Right cardiac atrium (tissue), 5 donors: Measurements from ENCODE around the gene CDKAL1. TPM values are rescaled to one million over a fixed set of nuclear protein-coding genes. Genes with fewer than 3 reads are reported as not detected.

Source experiments
- ATAC-seq, 2 donors: fragments of 200-7000 bp; cut with Tn5 transposase; one replicate each; pipeline versions ENCODE4 v1.8.0 to v1.9.1; 2020; ENCODE audit warnings: moderate library complexity in 2 of 2, mild to moderate bottlenecking in 1 of 2
- DNase-seq, 3 donors: peaks; one replicate each; pipeline ENCODE4 v3.0.0-alpha.2; 2020
- H3K27ac ChIP-seq: one replicate; pipeline ENCODE4 v1.5.1; 2013; ENCODE audit warnings: mild to moderate bottlenecking, low read length, control low read depth, moderate library complexity
- H3K27me3 ChIP-seq: one replicate; pipeline ENCODE4 v1.6.1; 2013; ENCODE audit not compliant: control insufficient read depth, insufficient read depth
- H3K4me1 ChIP-seq: one replicate; pipeline ENCODE4 v1.6.1; 2013; ENCODE audit warnings: low read length; ENCODE audit not compliant: control insufficient read depth, insufficient read depth
- H3K4me3 ChIP-seq: one replicate; pipeline ENCODE4 v1.5.1; 2013; ENCODE audit warnings: low read length, control low read depth
- H3K9me3 ChIP-seq: one replicate; pipeline ENCODE4 v1.6.1; 2013; ENCODE audit warnings: low read length; ENCODE audit not compliant: control insufficient read depth
- WGBS: extraction: QIAGEN DNeasy Blood & Tissue Kit; methylation state at CpG from one replicate; pipeline ENCODE4 v1.1.7; 2013; 5-methylcytosine and 5-hydroxymethylcytosine counted together
- intact Hi-C, 4 donors: fragments of 100-400 bp; cut with DNase I; formaldehyde crosslinking; loops; one replicate each; pipeline versions ENCODE4 v1.11.0 to v1.14.0; 2022 to 2023
- polyA plus RNA-seq: library from polyadenylated mRNA; stranded (reverse); fragments of 200-250 nt; gene quantifications from one replicate; pipeline ENCODE4 v1.2.3, GENCODE V29; 2013
- total RNA-seq, 4 donors: library from RNA; stranded (reverse); fragmentation: NEBNext Ultra II Directional; extraction: Animal tissue kit (Norgen Biotek cat#: 25700); gene quantifications; one replicate each; pipeline ENCODE4 v1.2.1, GENCODE V29; 2021
- donor health status: healthy with polysubstance abuse.
- donor health status: DM: no; HTN: yes; CAD: no.
- donor health status: DM: no; HTN: no; CAD: no.
- donor health status: DM: no; HTN: yes; CAD: no; lungs with severe emphysema.
- donor health status: DM: yes; HTN: yes; CAD: no.

The CDKAL1 gene
- total and polyA plus RNA-seq, 5 donors, result 3.6 to 11.5 (median 10.8) TPM

DNA sequence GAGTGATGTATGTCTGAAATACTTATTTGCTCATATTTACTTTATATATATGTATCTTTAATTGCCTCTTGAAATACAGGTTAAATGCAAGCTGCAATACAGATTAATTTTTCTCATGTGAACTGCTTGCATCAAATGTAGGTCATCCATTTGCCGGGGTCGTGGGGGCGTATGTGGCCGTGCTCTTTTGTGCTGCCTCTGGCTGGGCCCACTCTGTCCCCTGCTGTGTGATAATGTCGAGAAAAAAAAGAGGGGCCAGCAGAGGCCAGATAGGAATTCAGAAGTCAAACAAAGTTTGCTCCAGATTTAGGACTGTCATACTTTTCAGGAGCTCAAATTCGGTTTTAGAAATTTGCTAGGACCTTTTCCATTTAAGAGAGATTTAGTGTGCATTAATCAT lies 599.6 kb downstream of the CDKAL1 start:
- DNase-seq (no peak), ATAC-seq (no peak)
- Histone ChIP-seq H3K27me3 (no peaks in the 10 kb centered on the region), H3K9me3 (no peaks in the 10 kb centered on the region), H3K4me3 (no peak overlapping the region), H3K4me1 (no peaks in the 10 kb centered on the region), H3K27ac (no peak overlapping the region)
- intact Hi-C loops, result no loop called here
- 32% methylated on average over 6 of the region's 6 CpGs for WGBS

DNA sequence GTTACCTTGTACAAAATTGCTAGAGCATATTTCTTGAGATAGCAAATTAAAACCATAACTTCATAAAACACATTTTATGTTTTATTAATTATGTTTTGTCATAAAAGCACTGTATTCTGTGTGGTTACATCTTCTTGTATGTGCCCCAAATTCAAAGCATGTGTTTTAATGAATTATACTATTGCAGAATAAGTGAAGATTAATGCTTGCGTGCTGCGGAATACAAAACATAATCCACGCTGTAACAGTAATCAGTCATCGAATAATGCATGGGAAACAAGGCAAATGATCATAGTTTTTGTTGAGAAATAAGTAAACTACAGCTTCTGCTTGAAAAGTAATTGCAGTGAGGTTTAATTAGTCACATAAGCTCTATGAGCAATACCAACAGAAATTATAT lies 600.1 kb downstream of the CDKAL1 start:
- DNase-seq (no peak), ATAC-seq (no peak)
- Histone ChIP-seq H3K27me3 (no peaks in the 10 kb centered on the region), H3K4me1 (no peaks in the 10 kb centered on the region), H3K4me3 (no peak overlapping the region), H3K9me3 (no peaks in the 10 kb centered on the region), H3K27ac (no peak overlapping the region)
- WGBS, result 86% methylated on average over 4 of the region's 4 CpGs
- intact Hi-C loops, result no loop called here

DNA sequence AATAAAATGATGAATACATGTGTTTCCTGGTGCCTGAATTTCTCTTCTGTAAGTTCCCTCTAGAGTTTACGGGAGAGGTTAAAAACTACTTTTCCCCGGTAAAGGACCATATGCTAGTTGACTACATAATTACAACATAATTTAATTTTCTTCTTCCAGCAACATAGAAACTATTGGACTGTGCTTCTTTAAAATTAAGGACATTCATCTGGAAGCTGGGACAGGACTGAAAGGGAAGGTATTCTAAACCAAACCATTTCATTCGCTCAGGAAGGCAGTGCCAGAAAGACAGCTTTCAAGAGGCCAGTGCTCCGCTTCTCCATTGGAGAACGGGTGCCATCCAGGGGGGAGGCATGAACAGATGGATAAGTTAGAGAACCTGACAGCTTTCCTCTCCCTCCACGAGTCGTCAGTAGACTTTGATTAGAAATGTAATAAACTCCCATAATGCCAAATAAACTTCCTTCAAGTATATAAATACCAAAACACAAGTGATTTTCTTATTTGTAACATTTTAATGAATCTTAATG lies 601.3 kb downstream of the CDKAL1 start:
- Histone ChIP-seq H3K27ac (no peak overlapping the region), H3K4me1 (no peaks in the 10 kb centered on the region), H3K27me3 (no peaks in the 10 kb centered on the region), H3K4me3 (no peak overlapping the region), H3K9me3 (no peaks in the 10 kb centered on the region)
- 97% methylated on average over 7 of the region's 7 CpGs for WGBS
- DNase-seq, result no peak
- intact Hi-C loops, result no loop called here
- ATAC-seq, result no peak

DNA sequence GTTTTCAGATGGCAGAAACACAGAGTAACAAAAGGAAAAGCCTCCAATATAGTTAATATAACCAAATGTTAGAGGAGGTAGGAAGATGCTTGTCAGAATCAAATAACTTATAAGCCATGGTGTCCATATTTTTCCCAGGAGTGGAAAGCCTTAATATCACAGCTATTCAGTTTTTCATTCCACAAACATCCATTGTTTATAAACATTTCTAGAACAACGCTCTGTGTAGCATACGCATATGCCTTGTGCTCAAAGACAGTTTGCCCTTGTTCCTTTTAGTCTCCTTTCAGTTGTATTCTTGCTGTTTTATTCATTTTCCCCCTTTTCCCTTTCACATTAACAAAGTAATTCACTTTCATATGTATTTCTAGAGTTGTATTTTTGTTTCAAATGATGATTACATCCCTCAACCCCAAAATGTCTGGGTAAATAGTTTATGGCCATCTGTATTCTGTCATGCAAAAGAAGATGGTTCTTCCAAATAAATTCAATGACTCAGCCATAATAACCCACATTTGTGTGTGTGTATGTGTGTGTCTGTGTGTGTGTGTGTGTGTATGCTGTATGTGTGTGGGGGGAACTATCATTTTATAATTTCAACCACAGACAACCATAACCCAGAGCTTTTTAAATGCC lies 603.6 kb downstream of the CDKAL1 start:
- Histone ChIP-seq H3K27ac (no peak overlapping the region), H3K27me3 (no peaks in the 10 kb centered on the region), H3K4me3 (no peak overlapping the region), H3K9me3 (no peaks in the 10 kb centered on the region), H3K4me1 (no peaks in the 10 kb centered on the region)
- no peak for DNase-seq
- ATAC-seq, result no peak
- intact Hi-C loops, result no loop called here
- WGBS, result 89% methylated on average over 2 of the region's 2 CpGs

GRCh38 chr6:21138336-21139069 lies 604.2 kb downstream of the CDKAL1 start:
- WGBS, result 63% methylated on average over 8 of the region's 8 CpGs
- intact Hi-C loops, result no loop called here
- no peaks in the 10 kb centered on the region for H3K4me1 ChIP-seq
- H3K9me3 ChIP-seq, result no peaks in the 10 kb centered on the region
- H3K4me3 ChIP-seq, result no peak overlapping the region
- no peak for DNase-seq
- no peak overlapping the region for H3K27ac ChIP-seq
- no peaks in the 10 kb centered on the region for H3K27me3 ChIP-seq
- no peak for ATAC-seq

DNA sequence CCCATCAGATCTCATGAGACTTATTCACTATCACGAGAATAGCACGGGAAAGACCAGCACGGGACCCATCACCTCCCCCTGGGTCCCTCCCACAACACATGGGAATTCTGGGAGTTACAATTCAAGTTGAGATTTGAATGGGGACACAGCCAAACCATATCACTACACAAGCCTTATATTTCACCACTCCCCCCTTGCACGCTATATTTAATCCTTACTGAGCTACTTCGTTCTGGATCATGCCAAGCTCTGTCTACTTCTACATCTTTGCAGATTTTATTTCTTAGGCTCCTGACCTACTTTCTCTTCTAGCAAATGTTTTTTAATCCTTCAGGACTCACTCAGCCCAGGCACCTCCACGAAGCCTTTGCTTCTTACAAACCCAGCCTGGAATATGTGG lies 606.7 kb downstream of the CDKAL1 start:
- intact Hi-C loops, result no loop called here
- Histone ChIP-seq H3K9me3 (no peaks in the 10 kb centered on the region), H3K27me3 (no peaks in the 10 kb centered on the region), H3K4me3 (no peak overlapping the region), H3K27ac (no peak overlapping the region), H3K4me1 (no peaks in the 10 kb centered on the region)
- WGBS, result 88% methylated on average over 6 of the region's 6 CpGs
- DNase-seq (no peak), ATAC-seq (no peak)

DNA sequence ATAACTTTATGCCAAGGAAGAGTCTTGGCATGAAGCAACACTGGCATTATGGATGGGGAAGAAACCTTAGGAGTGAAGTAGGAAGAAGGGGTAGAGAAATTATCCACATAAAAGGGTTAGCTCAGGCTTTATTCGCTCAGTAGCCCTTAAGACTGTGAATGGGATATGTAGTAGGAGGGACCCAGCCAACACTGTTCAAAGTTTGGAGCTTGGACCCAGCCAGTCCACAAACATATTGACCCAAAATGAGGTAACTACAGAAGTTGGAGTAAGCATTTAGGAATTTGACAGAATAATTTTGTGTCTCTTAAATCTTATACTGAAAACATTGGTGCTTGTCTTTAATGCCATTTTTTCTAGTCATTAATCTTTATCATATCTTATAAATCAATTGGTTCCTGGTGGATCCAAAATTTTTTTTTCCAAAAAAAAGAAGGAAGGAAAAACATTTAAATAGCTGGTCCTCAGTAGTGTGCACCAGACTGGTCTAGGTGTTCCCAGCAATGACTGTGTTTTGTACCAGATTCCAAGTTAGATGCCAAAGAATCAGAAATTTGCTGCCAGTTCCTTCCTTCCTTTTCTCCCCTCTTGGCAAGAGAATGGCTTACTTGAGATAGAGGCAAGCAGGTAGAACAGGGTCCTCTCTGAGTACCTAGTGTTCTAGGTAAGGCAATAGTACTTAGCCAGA lies 607.5 kb downstream of the CDKAL1 start:
- intact Hi-C loops, result no loop called here
- Histone ChIP-seq H3K4me1 (no peaks in the 10 kb centered on the region), H3K9me3 (no peaks in the 10 kb centered on the region), H3K4me3 (no peak overlapping the region), H3K27me3 (no peaks in the 10 kb centered on the region), H3K27ac (no peak overlapping the region)
- DNase-seq, result no peak
- no peak for ATAC-seq
- 95% methylated on average over 1 of the region's 1 CpG for WGBS

GRCh38 chr6:21142741-21143140 lies 608.5 kb downstream of the CDKAL1 start:
- WGBS, result 74% methylated on average over 3 of the region's 3 CpGs
- Histone ChIP-seq H3K27ac (no peak overlapping the region), H3K4me3 (no peak overlapping the region), H3K4me1 (peaks cover 2% of the 10 kb centered on the region), H3K27me3 (no peaks in the 10 kb centered on the region), H3K9me3 (no peaks in the 10 kb centered on the region)
- intact Hi-C loops, result no loop called here
- no peak for DNase-seq
- ATAC-seq, result no peak

DNA sequence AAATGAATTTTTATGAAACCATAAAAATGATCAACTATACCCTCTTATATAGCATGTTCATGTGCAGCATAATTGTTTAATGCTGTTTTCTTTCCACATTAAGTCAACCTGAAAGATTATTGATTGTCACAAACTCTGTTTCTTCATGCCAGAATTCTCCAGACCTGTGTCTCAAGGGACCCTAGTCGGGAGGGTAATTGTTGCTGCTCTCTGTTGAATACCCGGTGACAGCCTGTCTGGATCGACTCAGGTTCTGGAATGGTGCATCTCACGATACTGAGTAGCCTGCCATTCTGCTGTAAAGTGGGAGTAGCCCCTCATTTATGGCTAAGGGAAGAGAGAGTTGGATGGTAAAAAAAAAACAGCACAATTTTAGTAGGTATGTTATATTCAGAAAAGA lies 609.4 kb downstream of the CDKAL1 start:
- H3K4me3 ChIP-seq, result no peak overlapping the region
- H3K9me3 ChIP-seq, result no peaks in the 10 kb centered on the region
- H3K4me1 ChIP-seq, result peaks cover 2% of the 10 kb centered on the region
- no peak overlapping the region for H3K27ac ChIP-seq
- intact Hi-C loops, result no loop called here
- DNase-seq (no peak), ATAC-seq (no peak)
- 73% methylated on average over 4 of the region's 4 CpGs for WGBS
- no peaks in the 10 kb centered on the region for H3K27me3 ChIP-seq

DNA sequence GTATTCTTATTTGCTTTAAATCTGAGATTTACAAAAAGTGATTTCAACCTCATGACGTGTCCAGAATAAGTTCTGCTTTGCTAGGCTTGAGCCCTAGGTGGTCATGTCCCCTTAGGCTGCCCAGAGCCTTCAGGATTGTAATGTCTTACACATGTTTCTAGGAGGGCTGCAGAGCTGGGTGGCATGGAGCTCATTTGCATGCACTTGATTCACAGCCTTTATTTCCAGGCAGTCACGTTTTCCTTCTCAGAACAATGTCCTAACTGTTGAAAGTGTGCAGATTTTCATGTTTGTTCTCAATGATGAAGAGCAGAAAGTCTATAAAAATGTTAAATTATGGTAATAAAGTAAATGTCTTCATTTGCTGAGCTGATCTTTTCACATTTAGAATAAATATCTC lies 610.7 kb downstream of the CDKAL1 start:
- WGBS, result 85% methylated on average over 2 of the region's 2 CpGs
- Histone ChIP-seq H3K27ac (no peak overlapping the region), H3K27me3 (no peaks in the 10 kb centered on the region), H3K4me3 (no peak overlapping the region), H3K4me1 (peaks cover 2% of the 10 kb centered on the region), H3K9me3 (no peaks in the 10 kb centered on the region)
- no peak for DNase-seq
- ATAC-seq, result no peak
- intact Hi-C loops, result no loop called here

GRCh38 chr6:21147995-21148394 lies 613.7 kb downstream of the CDKAL1 start:
- no peaks in the 10 kb centered on the region for H3K9me3 ChIP-seq
- no peak overlapping the region for H3K27ac ChIP-seq
- WGBS, result 42% methylated on average over 2 of the region's 2 CpGs
- ATAC-seq, result no peak
- intact Hi-C loops, result no loop called here
- H3K4me3 ChIP-seq, result no peak overlapping the region
- DNase-seq, result no peak
- peaks cover 3% of the 10 kb centered on the region for H3K4me1 ChIP-seq
- H3K27me3 ChIP-seq, result no peaks in the 10 kb centered on the region
